HepG2 (cell line): ENCODE measurements around the gene TMEM139. TPM values are rescaled to one million over a fixed set of nuclear protein-coding genes. Genes with fewer than 3 reads are reported as not detected.

Experiments
- HNRNPLL ChIP-seq: fragments of 200-400 bp; formaldehyde crosslinking; IDR thresholded peaks from 2 replicates; pipeline ENCODE4 v1.6.1; 2017; ENCODE audit warnings: mild to moderate bottlenecking, low read depth, low read length; ENCODE audit not compliant: poor library complexity, severe bottlenecking
- JUND ChIP-seq: sonication (generic); formaldehyde crosslinking; IDR thresholded peaks from 2 replicates; pipeline ENCODE4 v1.8.0; 2022; ENCODE audit warnings: mild to moderate bottlenecking, missing genetic modification reagents
- MXI1 ChIP-seq: IDR thresholded peaks from 3 replicates; pipeline ENCODE4 v1.6.1; 2012; ENCODE audit warnings: low read depth, low read length, inconsistent platforms, borderline replicate concordance
- NFYC ChIP-seq: IDR thresholded peaks from 2 replicates; pipeline ENCODE4 v1.6.1; 2016; ENCODE audit warnings: missing genetic modification reagents, missing compliant biosample characterization
- NR2F2 ChIP-seq: IDR thresholded peaks from 2 replicates; pipeline ENCODE4 v1.6.1; 2012; ENCODE audit warnings: low read depth, inconsistent platforms, borderline replicate concordance
- ONECUT2 ChIP-seq: sonication (generic); formaldehyde crosslinking; IDR thresholded peaks from 2 replicates; pipeline ENCODE4 v1.4.0; 2020; ENCODE audit warnings: missing genetic modification reagents
- PRMT3 ChIP-seq: sonication (generic); formaldehyde crosslinking; IDR thresholded peaks from 2 replicates; pipeline ENCODE4 v1.8.1; 2022; ENCODE audit warnings: low read depth, mild to moderate bottlenecking, moderate library complexity, missing genetic modification reagents, borderline replicate concordance
- RBAK ChIP-seq: sonication (generic); formaldehyde crosslinking; IDR thresholded peaks from 2 replicates; pipeline ENCODE4 v1.5.1; 2020; ENCODE audit warnings: mild to moderate bottlenecking, missing genetic modification reagents
- RFX3 ChIP-seq: IDR thresholded peaks from 2 replicates; pipeline ENCODE4 v1.6.1; 2016; ENCODE audit warnings: missing biosample characterization, missing genetic modification reagents
- SOX13 ChIP-seq, 3 experiments: fragments of 450-650 bp in 1 of 3; sonication (generic) in 1 of 3; formaldehyde crosslinking in 1 of 3; IDR thresholded peaks in 2 of 3; conservative IDR thresholded peaks in 1 of 3; 2 replicates each; pipeline versions ENCODE4 v1.5.0 to v1.6.1; 2016 to 2020; ENCODE audit warnings: antibody characterized with exemption in 1 of 3, mild to moderate bottlenecking in 1 of 3, missing compliant biosample characterization in 1 of 3, missing genetic modification reagents in 1 of 3, moderate library complexity in 1 of 3
- TCF7 ChIP-seq: sonication (generic); IDR thresholded peaks from 2 replicates; pipeline ENCODE4 v1.6.1; 2016; ENCODE audit warnings: antibody characterized with exemption, low read depth
- ZBTB1 ChIP-seq: sonication (generic); formaldehyde crosslinking; IDR thresholded peaks from 2 replicates; pipeline ENCODE4 v1.4.0; 2020; ENCODE audit warnings: missing genetic modification reagents, borderline replicate concordance
- ZNF263 ChIP-seq: sonication (generic); formaldehyde crosslinking; IDR thresholded peaks from 2 replicates; pipeline ENCODE4 v1.4.0; 2020; ENCODE audit warnings: missing genetic modification reagents
- ZNF296 ChIP-seq: sonication (generic); formaldehyde crosslinking; conservative IDR thresholded peaks from 2 replicates; pipeline ENCODE4 v1.5.0; 2020; ENCODE audit warnings: mild to moderate bottlenecking, missing genetic modification reagents
- ZNF570 ChIP-seq: sonication (generic); formaldehyde crosslinking; IDR thresholded peaks from 2 replicates; pipeline ENCODE4 v1.4.0; 2020; ENCODE audit warnings: mild to moderate bottlenecking, missing genetic modification reagents, borderline replicate concordance
- ZNF572 ChIP-seq: sonication (generic); formaldehyde crosslinking; IDR thresholded peaks from 2 replicates; pipeline ENCODE4 v1.5.1; 2020; ENCODE audit warnings: mild to moderate bottlenecking, missing genetic modification reagents
- ZNF577 ChIP-seq: sonication (generic); formaldehyde crosslinking; IDR thresholded peaks from 2 replicates; pipeline ENCODE4 v1.4.0; 2020; ENCODE audit warnings: mild to moderate bottlenecking, low read depth, missing genetic modification reagents, borderline replicate concordance
- ZNF720 ChIP-seq: sonication (generic); formaldehyde crosslinking; IDR thresholded peaks from 2 replicates; pipeline ENCODE4 v1.4.0; 2020; ENCODE audit warnings: missing genetic modification reagents
- polyA plus RNA-seq, 8 experiments: library from polyadenylated mRNA; depleted of rRNA in 3 of 8; stranded (reverse) in 7 of 8; unstranded in 1 of 8; fragments of >200 nt; fragmentation: Illumina TruSeq in 4 of 8; extraction: Trizol in 4 of 8; gene quantifications; 2 replicates each; pipeline versions ENCODE4 v1.2.1 to v1.2.3, GENCODE V29; 2011 to 2016; ENCODE audit warnings: low read depth in 4 of 8, missing spikeins in 1 of 8, mixed read lengths in 1 of 8; ENCODE audit not compliant: insufficient read depth in 1 of 8
- total RNA-seq, 5 experiments: library from RNA; depleted of rRNA; stranded (reverse); fragments of >200 nt; fragmentation: Illumina TruSeq; extraction: Trizol; gene quantifications; 2 replicates each; pipeline ENCODE4 v1.2.3, GENCODE V29; 2016; ENCODE audit warnings: low read depth in 1 of 5
- TF ChIP-seq, protein P1 (sequence below): sonication (generic); formaldehyde crosslinking; IDR thresholded peaks from 2 replicates; pipeline ENCODE4 v1.4.0; 2020; ENCODE audit warnings: mild to moderate bottlenecking, low read depth, missing genetic modification reagents
- TF ChIP-seq, protein P2 (sequence below): IDR thresholded peaks from 2 replicates; pipeline ENCODE4 v1.4.0; 2020; ENCODE audit warnings: mild to moderate bottlenecking, missing genetic modification reagents
- TF ChIP-seq, protein P3 (sequence below): IDR thresholded peaks from 2 replicates; pipeline ENCODE4 v1.6.1; 2016; ENCODE audit warnings: missing compliant biosample characterization, missing genetic modification reagents, borderline replicate concordance
- TF ChIP-seq, protein P4 (sequence below): sonication (generic); formaldehyde crosslinking; conservative IDR thresholded peaks from 2 replicates; pipeline ENCODE4 v1.4.0; 2020; ENCODE audit warnings: missing genetic modification reagents

TMEM139 gene
- total and polyA plus RNA-seq, 2 of the 13 experiments (the other 11 are each of a cell fraction or from before 2014, with no cell fraction given), result 7.9 to 14.0 TPM

DNA sequence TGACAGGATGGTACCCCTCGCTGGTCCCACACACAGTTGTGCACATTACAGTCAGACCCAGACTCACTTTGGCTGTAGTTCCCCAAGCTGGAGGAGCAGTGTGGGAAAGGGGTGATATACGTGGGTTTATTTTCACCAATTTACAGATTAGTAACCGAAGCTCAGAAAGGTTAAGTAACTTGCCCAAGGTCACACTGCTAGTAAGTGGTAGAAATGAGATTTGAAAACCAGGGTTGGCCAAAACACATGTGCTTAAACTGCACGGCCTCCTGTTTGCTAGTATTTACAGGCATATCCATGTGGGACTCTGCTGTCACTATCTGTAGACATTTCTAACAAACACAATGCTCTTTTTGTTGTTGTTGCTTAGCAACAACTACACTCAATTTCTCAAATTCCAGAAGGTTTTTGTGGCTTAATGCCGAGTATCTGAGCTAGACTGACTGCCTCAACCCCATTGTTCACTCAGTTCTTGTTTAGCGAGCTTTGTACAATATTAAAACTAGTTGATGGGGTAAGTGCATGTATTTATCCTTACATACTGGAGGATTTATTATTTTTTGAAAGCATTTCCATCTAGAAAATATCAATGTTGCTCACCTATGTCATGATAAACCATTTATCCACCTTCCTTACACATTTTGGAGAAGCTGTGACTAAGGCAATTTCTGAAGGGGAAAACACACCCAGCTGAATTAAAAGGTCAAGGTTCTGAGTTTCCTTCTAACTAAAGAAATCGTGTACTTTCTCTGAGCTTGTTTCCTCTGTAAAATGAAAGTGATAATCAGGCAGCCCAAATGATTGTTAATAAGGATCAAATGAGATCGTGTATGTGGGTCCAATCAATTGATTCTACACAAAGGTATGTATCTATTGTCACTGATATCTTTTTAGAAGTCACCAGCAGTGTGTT, 5.3 kb upstream of the TMEM139 start (continued):
- TF ChIP-seq TCF7 (no peak), JUND (no peak), ZNF570 (CRISPR knock-in tag) (no peak), PRMT3 (CRISPR knock-in tag) (no peak), MXI1 (peak; percentile 93; the same call in 2 of the 3 replicates), ONECUT2 (no peak), HNRNPLL (no peak), NFYC (CRISPR knock-in tag) (no peak), ZNF572 (CRISPR knock-in tag) (no peak), ZNF577 (CRISPR knock-in tag) (no peak), ZBTB1 (CRISPR knock-in tag) (no peak), NR2F2 (no peak), ZNF720 (CRISPR knock-in tag) (no peak), ZNF296 (no peak), RBAK (CRISPR knock-in tag) (no peak), RFX3 (peak; percentile 64), SOX13 (IDR thresholded peaks at IDR 0.05) (no peak), SOX13 (CRISPR knock-in tag; conservative IDR thresholded peaks at IDR 0.05 in 1 of 2, IDR thresholded peaks at IDR 0.05 in 1 of 2) (peak in 1 of 2 experiments; percentile 44; a peak in 1 of 4 replicates), ZNF263 (CRISPR knock-in tag) (no peak)
- TF ChIP-seq, protein P1, sequence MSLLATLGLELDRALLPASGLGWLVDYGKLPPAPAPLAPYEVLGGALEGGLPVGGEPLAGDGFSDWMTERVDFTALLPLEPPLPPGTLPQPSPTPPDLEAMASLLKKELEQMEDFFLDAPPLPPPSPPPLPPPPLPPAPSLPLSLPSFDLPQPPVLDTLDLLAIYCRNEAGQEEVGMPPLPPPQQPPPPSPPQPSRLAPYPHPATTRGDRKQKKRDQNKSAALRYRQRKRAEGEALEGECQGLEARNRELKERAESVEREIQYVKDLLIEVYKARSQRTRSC, result no peak
- TF ChIP-seq, protein P2, sequence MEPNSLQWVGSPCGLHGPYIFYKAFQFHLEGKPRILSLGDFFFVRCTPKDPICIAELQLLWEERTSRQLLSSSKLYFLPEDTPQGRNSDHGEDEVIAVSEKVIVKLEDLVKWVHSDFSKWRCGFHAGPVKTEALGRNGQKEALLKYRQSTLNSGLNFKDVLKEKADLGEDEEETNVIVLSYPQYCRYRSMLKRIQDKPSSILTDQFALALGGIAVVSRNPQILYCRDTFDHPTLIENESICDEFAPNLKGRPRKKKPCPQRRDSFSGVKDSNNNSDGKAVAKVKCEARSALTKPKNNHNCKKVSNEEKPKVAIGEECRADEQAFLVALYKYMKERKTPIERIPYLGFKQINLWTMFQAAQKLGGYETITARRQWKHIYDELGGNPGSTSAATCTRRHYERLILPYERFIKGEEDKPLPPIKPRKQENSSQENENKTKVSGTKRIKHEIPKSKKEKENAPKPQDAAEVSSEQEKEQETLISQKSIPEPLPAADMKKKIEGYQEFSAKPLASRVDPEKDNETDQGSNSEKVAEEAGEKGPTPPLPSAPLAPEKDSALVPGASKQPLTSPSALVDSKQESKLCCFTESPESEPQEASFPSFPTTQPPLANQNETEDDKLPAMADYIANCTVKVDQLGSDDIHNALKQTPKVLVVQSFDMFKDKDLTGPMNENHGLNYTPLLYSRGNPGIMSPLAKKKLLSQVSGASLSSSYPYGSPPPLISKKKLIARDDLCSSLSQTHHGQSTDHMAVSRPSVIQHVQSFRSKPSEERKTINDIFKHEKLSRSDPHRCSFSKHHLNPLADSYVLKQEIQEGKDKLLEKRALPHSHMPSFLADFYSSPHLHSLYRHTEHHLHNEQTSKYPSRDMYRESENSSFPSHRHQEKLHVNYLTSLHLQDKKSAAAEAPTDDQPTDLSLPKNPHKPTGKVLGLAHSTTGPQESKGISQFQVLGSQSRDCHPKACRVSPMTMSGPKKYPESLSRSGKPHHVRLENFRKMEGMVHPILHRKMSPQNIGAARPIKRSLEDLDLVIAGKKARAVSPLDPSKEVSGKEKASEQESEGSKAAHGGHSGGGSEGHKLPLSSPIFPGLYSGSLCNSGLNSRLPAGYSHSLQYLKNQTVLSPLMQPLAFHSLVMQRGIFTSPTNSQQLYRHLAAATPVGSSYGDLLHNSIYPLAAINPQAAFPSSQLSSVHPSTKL (CRISPR knock-in tag), result peak; percentile 28; the same call in 1 of the 2 replicates
- TF ChIP-seq, protein P3, sequence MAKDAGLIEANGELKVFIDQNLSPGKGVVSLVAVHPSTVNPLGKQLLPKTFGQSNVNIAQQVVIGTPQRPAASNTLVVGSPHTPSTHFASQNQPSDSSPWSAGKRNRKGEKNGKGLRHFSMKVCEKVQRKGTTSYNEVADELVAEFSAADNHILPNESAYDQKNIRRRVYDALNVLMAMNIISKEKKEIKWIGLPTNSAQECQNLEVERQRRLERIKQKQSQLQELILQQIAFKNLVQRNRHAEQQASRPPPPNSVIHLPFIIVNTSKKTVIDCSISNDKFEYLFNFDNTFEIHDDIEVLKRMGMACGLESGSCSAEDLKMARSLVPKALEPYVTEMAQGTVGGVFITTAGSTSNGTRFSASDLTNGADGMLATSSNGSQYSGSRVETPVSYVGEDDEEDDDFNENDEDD (CRISPR knock-in tag), result no peak
- TF ChIP-seq, protein P4, sequence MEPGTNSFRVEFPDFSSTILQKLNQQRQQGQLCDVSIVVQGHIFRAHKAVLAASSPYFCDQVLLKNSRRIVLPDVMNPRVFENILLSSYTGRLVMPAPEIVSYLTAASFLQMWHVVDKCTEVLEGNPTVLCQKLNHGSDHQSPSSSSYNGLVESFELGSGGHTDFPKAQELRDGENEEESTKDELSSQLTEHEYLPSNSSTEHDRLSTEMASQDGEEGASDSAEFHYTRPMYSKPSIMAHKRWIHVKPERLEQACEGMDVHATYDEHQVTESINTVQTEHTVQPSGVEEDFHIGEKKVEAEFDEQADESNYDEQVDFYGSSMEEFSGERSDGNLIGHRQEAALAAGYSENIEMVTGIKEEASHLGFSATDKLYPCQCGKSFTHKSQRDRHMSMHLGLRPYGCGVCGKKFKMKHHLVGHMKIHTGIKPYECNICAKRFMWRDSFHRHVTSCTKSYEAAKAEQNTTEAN (CRISPR knock-in tag), result no peak
